GM21737 (cell line): ENCODE data around the gene CYP4F2.
"Not testable (repeated sequence)": the region's sequence is repeated elsewhere in the genome, so short reads cannot be mapped to it uniquely, and the experiment has no call there.

ENCODE experiments used
- ATAC-seq: cut with Tn5 transposase; IDR thresholded peaks from one replicate; pipeline ENCODE4 v1.9.1; 2021; ENCODE audit warnings: mild to moderate bottlenecking, moderate library complexity; ENCODE audit not compliant: unreplicated experiment

CYP4F2 gene

DNA sequence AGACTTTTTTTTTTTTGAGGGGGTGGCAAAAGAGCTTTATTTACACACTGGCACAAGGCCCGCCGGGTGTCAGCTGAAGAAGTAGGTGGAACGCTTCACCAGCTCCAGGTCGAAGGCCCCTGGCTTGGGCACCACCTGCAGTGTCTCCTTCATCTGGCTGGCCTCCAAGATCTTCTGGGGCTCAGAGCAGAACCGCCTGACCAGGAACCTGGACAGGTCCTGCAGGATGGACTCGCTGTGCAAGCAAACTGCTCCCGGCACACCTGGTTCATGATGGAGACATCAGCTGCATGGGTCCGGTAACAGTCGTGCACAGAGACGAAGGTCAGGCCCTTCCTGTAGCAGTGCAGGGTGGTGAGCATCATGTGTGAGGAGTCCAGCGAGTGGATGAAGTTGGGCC lies 4.4 kb upstream of the CYP4F2 start:
- ATAC-seq = no peak

DNA sequence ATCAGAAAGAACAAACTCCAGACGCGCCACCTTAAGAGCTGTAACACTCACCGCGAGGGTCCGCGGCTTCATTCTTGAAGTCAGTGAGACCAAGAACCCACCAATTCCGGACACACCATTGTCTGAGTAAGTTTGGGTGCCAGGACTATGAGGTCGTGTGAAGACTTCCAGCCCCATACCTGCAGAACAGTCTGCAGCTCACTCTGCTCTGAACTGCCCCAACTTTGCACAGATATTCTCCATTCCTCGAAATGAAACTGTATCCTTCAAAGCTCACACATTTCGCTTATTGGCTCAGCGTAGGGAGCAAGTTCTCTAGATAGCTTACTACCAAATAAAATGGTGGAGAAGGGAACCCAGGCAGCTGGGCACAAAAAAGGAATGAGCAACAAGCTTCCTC lies 2.6 kb upstream of the CYP4F2 start:
- no peak for ATAC-seq

DNA sequence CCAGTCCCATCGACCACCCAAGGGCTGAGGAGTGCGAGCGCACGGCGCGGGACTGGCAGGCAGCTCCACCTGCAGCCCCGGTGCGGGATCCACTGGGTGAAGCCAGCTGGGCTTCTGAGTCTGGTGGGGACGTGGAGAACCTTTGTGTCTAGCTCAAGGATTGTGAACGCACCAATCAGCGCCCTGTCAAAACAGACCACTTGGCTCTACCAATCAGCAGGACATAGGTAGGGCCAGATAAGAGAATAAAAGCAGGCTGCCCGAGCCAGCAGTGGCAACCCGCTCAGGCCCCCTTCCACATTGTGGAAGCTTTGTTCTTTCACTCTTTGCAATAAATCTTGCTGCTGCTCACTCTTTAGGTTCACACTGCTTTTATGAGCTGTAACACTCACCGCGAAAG lies 2.2 kb upstream of the CYP4F2 start:
- not testable (repeated sequence) for ATAC-seq

DNA sequence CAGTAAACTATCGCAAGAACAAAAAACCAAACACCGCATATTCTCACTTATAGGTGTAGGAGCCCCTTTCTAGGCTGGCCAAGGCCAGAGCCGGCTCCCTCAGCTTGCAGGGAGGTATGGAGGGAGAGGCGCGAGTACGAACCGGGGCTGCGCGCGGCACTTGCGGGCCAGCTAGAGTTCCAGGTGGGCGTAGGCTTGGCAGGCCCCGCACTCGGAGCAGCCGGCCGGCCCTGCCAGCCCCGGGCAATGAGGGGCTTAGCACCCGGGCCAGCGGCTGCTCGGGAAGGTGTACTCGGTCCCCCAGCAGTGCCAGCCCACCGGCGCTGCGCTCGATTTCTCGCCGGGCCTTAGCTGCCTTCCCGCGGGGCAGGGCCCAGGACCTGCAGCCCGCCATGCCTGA lies 1.7 kb upstream of the CYP4F2 start:
- ATAC-seq = not testable (repeated sequence)

DNA sequence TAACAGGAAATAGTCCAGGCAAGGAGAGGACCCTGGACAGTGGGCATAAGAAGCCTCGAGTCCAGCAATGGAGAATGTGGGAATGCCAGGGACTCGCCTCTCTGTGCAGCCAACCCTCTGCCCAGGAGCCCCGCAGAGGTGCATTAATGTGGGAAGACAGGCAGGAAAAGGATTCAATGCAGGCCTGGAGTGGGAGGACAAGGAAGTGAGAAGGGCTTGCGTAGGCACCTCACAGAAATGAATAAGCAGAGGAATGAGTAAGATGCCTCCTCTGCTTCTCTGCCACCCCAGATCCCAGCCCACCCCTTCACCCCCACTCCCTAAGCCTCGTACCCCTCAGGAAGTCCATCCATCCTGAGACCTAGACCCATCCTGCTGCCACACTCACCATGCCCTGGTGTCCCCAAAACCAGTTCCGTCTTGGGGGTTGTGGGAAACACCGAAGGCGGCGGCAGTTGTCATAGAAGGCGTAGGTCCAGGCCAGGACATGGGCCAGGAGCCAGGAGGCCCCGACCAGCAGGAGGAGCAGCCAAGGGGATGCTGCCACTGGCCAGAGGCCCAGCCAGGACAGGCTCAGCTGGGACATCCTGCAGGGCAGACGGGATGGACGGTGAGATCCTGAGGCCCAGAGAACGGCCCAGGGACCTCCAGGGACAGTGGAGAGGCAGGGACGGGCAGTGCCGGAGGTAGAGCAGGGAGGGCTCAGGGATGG lies 692 bp downstream of the CYP4F2 start:
- no peak for ATAC-seq

DNA sequence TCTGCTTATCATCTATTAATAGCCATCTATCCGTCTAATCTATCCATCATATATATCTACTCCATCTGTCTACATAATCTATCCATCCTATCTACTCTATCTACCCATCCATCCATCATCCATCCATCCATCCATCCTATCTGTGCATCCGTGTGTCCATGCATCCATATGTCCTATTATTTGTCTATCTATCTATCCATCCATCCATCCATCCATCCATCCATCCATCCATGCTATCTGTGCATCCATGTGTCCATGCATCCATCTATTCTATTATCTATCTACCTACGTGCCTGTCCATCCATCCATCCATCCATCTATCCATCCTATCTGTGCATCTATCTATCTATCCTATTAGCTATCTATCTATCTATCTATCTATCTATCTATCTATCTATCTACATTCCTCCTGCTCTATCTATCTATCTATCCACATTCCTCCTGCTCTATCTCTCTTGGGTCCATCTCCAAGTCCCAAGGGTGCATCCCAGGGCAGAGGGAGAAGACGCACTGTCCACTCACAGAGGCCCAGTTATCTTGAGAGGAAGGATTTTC lies 1.9 kb downstream of the CYP4F2 start:
- no peak for ATAC-seq

DNA sequence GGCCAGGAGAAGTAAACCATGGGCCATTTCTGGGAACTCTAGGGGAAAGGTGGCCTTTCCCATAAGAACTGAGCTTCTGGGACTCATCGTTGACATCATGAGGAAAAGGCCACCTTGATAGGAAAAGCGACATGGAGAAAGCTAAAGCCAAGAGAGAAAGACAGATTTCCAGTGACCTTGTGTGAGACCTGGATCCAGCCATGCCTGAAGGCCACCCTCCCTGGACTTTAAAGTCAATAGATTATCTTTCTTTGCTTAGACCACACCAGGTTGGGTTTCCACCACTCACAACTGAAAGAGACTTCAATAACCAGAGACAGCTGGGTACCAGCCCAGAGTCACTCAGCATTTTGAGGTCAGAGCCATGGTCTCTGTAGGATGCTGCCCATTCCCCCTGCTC lies 3.5 kb downstream of the CYP4F2 start:
- ATAC-seq = no peak

DNA sequence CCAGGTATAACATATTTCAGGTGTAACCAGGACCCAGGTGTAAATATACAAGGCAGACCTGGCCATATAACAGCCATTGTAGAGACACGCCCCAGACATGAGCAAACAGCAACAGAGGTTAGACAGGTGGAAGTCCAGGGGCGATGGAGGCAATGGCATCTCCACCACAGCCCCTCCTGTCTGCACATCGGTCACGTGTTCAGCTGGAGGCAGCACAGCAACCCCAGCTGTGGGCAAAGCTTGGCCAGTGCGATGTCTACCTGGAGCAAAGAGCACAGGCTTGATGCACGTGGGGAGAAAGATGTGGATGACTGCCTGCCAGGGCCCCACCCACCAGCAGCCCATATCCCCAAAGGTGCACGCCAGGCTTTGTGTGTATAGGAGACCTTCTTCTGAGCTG lies 4.4 kb downstream of the CYP4F2 start:
- ATAC-seq = no peak

DNA sequence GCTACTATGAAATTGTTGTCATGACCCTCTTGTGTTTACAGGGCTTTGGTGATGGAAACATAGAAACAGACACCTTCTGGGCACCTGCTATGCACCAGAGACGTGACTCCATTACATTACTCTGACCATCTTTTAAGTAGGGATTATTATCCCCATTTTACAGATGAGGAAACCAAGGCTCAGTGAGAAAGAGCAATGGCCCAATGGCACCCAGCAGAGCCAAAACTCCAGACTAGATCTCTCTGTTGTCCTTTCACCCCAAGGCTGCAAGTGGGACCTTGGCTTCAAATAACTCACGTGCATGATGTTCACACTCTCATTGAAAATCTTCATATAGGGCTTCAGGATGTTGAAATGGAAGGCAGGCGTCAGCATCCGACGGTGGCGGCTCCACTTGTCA lies 5.9 kb downstream of the CYP4F2 start:
- no peak for ATAC-seq

DNA sequence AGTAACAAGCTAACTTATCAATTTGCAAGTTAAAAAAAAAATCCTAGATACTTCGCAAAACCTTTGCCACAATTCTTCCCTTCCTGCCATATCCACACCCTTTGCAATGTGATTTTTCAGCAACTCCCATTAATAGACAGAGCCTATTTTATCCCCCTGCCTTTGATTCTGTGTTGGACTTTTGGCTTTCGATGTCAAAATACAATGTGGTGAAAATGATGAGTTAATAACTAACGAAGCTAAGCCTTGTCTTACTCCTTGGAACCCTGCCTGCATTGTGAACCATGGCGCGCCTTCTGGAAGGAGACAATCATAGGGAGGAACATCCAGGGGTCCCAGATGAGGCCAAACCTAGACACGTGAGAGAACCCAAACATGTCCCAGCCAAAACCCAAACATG lies 6.4 kb downstream of the CYP4F2 start:
- ATAC-seq = no peak

DNA sequence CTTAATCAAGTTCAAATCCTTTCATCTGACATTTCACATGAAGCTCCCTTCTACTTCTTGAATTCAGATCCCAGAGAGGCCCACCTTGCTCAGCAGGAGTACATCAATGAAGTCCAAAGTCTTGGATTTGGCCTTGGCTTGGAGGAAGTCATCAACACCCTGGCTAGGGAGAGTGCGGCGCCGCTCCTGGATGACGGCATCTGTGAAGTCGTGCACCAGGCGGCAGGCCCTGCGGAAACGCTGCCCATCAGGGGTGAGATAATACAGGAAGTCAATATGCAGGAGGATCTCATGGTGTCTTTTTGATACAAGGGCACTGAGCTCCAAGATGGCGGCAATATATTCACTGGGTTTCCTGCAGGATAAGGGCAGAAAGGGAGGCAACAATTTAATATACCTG lies 8.5 kb downstream of the CYP4F2 start:
- not testable (repeated sequence) for ATAC-seq

DNA sequence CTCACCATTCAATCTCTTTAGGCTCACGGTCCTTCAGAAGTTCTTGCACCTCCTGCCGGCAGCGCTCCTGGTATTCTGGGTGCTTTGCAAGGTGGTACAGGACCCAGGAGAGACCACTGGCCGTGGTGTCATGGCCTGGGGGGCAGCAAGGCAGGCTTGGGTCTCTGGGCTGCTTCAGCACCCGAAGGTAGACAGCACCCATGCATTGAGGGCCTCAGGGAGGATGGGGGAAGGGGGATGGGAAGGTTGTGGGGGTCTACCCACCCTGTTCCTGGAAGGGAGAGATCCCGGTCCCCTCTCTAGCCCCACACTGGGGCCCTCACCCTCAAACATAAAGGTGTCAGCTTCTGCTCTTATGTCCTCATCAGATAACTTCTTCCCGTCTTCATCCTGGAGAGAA lies 12.0 kb downstream of the CYP4F2 start:
- no peak for ATAC-seq

DNA sequence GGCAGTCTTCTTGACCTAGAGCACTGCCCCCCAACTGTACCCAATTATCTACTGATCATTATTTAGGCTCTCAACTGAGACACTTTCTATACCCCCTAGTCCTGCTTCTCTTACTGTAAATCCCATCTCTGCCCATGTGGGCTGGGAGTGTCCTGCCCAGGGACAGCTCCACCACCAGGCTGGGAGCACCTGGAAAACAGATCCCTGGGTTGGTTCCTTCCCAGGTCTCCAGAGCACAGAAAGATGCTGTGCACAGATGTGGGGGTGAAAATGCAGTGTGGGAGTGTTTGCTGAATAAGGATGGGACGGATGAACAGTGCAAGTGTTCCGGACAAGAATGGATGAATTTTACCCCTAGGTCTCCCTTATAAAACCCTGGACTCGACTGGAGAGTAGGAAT lies 12.7 kb downstream of the CYP4F2 start:
- ATAC-seq = no peak

DNA sequence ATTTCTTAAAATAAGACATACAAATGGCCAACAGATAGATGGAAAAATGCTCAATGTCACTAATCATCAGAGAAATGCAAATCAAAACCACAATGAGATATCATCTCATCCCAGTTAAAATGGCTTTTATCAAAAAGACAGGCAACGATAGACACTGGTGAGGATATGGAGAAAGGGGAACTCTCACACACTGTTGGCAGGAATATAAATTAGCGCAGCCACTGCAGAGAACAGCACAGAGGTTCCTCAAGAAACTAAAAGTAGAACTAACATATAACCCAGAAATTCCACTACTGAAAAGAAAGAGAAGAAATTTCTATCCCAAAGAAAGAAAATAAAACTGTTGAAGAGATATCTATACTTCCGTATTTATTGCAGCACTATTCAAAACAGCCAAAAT lies 14.5 kb downstream of the CYP4F2 start:
- ATAC-seq = not testable (repeated sequence)

DNA sequence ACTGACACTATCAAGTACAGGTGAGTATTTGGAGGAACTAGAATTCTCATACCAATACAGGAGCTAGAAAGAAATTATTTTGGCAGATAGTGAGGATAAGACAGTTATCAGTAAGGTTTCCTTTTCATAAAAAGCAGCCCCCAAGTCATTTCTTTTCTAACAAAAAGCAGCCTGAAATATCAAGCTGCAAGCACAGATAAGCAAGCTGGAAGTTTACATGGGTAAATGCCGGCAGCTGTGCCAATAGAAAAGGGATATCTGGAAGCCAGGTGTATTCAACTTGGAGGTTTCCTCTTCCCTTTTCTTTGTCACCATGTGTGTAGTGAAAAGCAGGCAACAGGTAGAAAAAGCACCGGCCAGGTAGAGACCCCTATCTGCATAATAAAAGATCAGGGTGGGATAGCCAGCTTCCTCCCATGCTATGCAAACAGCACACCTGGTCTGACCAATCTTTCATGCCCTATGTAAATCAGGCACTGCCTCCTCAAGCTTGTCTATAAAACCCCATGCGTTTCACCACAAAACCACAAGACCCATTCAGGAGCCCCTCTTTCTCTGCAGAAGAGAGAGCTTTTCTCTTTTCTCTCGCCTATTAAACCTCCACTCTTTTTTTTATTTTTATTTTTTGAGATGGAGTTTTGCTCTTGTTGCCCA lies 22.9 kb downstream of the CYP4F2 start:
- no peak for ATAC-seq

DNA sequence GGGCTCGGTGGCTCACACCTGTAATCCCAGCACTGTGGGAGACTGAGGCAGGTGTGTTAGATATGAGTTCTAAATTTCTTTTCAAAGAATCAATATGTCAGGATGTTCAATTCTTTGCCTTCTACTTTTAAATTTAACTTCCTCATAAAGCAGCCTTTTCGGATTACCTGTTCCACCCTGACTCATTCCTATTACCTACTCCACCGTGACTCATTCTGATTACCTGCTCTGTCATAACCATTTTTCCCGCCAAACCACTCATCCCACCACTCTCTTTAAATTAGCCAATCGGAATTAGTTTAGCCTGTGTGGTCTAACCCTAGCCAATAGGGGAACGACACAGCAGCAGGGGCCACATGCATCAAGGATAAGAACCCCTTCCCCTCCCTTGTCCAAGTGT lies 24.1 kb downstream of the CYP4F2 start:
- not testable (repeated sequence) for ATAC-seq

DNA sequence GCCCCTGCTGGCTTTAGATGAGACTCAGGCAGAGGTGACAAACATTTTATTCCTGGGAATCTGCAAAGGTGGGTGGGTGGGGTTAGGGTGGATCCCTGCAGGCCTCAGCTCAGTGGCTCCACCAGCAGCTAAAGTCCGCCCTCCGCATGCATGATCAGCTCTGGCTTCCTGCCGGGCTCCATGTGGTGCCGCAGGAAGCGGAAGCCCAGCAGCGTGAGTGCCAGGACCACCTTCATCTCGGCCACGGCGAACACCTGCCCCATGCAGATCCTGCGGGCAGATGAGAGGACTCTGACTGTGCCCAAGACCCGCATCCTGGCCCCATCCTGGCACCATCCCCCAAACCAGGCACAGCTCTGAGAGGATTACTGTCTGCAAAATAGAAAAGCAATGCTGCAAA lies 26.3 kb downstream of the CYP4F2 start:
- ATAC-seq = no peak

DNA sequence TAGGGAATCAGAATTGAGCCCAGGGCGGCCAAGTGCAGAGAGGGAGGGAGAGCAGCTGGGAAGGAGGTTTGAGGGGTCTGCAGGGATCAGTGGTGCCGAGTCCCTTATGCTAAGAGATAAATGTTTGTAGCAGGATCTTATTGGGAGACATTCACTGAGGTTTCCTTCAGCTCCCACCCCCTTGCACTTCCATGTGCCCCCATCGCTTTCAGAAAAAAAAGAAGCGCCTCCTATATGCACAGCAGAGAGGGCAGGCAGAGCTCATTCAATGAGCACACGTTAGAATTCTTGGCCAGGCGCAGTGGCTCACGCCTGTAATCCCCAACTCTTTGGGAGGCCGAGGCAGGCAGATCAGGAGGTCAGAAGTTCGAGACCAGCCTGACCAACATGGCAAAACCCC lies 28.0 kb downstream of the CYP4F2 start:
- ATAC-seq = no peak

DNA sequence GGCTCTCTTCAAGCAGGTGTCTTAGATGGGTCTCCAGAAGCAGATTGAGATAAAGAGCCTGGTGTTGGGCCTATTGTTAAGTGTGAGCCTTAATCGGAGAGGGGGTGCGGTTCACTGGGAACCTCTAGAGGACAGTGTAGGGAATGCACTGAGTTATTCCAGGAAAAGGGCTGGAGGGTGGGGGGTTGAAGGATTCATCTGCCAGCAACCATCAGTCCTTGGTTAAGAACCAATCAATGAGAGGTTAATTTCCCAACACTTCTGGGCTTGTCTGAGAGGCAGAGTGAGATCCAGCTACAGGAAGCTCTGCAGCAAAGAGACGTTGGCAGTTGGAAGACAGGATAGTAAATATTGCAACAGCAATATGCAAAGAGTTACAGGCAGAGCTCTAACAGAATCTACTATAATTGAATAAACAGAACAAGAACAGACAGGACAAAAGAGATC lies 28.7 kb downstream of the CYP4F2 start:
- ATAC-seq = no peak

DNA sequence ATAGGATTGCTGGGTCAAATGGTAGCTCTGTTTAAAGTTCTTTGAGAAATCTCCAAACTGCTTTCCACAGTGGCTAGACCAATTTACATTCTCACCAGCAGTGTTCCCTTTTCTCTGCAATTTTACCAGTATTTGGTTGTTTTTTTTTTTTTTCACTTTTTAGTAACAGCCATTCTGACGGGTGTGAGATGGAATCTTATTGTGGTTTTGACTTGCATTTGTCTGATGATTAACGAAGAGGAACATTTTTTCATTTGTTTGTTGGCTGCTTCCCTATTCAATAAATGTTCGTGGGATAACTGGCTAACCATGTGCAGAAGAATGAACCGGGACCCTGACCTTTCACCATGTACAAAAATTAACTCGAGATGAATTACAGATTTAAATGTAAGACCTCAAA lies 31.2 kb downstream of the CYP4F2 start:
- ATAC-seq = no peak

DNA sequence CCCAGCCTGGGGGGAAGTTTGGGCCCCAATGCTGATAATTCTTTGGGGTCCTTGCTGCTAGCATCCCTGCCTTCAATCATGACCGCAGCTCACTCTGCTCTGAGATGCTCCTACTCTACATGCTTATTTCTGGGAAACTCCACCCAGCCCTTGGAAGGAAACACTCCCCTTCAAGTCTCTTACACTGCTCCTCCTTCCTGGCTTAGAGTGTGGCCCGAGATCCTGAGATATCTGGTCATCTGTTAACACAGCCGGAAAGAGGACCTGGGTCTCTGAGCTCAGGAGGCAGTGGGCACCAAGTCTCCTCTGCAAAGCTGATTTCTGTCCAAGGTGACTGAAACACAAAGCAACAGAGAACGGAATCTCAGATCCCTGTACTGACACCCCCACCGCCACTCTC lies 33.0 kb downstream of the CYP4F2 start:
- ATAC-seq = no peak

DNA sequence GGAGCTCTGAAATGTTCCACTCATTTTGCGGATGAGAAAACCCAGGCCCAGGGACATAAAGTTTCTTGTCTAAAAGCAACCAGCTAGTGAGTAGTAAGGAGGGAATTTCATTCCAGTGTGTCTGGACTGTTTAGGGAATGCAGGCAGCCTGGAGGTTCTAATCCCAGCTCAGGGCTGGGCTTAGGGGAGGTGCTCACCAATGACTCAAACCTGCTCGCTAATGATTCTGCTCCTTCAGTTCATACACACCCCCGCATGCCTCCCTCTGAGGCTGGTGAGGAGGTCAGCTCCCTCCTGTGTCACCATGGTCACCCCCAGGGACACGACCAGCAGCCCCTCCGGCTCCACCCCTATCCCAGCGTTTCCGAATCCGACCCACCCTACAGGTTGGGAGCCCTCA lies 34.6 kb downstream of the CYP4F2 start:
- no peak for ATAC-seq
